ENCODE data around the gene VWA8. TPM values are rescaled to one million over a fixed set of nuclear protein-coding genes. Genes with fewer than 3 reads are reported as not detected.
"Not testable (repeated sequence)": the region's sequence is repeated elsewhere in the genome, so short reads cannot be mapped to it uniquely, and the experiment has no call there.

The VWA8 gene
- polyA plus RNA-seq, 1 donor: 9.9 TPM

DNA sequence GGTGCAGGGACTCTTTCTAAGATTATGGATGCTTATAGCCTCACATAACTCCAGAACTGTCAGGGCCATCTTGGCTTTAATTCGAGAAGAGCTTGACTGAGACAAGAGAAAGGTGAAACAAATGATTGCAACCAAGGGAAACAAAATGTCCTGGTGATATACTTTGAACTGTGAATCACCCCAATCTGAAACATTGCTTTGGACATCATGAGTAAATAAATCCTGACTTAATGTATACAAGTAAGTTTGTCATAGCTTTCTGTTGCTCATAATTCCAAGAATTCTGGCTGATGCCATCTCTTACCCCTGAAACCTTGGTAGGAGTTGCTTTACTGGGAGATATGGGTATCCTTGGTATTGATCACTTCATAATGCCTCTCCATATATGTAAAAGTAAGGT is 5.8 kb upstream of the VWA8 start:
- no peak for DNase-seq

DNA sequence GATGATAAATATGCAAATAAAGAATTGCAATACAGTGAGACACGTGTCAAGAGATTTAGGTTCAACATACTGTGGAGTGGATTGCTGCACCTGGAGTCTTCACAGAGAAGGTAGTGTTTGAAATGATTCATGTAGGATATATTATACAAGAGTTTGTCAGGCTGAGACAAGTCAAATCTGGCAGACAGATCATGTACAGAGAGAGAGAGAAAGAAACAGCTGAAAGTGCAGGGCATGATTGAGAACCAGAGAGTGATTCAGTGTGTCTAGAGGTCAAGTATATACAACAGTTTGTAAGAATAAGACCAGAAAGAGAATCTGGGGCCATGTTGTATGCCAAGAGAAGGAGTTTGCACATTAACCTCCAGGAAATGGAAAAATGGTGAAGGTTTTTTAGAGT is 2.1 kb upstream of the VWA8 start:
- DNase-seq: no peak

GRCh38 chr13:41961466-41961760 is 504 bp upstream of the VWA8 start:
- no peak for DNase-seq

DNA sequence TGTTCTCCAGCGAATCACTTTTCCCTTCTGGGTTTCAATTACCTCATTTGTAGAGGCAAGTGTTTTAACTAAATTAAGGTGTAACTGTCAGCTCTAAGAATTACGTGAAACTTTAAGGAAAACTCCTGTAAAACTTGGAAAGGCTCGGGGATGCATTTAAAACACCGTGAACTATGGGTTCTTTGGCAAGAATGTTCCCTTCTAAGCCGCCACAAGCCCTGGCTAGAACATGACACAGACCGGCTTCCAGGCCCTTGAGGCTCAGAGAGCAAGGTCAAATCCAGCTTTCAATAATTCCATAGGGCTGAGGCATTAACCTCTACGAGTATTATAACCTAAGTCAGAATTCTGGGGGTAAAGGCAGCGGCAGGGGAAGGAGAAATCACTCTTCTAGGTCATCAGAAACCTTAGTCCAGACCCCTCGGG is 685 bp downstream of the VWA8 start:
- DNase-seq: peak; percentile 10

GRCh38 chr13:41956272-41956671 is 4.6 kb downstream of the VWA8 start:
- DNase-seq: no peak

- no peak for DNase-seq
Measured at GRCh38 chr13:41955605-41956004, 5.3 kb downstream of the VWA8 start.

DNA sequence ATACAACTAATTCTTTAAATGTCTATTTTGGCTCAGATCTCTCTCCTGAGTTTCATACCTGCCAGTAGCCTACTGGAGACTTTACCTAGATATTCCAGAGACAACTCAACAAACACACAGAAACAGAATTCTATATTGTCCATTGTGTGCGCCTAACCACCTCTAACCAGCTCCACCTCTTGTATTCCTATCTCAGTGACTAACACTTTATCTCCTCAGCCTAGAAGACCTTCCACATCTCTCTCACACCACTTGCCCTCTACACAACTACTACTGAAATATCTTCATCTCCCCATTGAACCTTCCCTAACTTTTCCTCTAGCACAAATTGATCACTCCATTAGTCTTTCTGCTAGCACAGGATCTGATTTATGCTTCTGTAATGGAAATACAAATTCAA is 6.7 kb downstream of the VWA8 start:
- no peak for DNase-seq

DNA sequence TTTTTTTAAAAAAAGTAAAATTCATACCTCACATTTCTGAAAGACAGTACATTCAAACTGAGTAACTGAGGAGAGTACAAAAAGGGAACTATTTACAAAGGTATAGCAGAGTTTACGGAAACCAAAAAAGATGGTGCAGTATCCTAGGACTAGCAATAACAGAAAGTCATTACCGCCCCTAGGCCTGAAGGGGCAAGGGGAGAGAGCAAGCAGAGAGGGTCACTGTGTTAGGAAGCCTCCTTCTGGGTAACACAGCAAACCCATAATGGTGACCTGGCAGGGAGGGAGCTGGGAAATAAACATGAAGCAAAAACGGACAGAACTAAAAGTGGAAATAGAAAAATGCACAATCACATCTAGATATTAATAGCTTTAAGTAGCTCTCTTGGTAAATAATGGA is 8.2 kb downstream of the VWA8 start:
- no peak for DNase-seq

DNA sequence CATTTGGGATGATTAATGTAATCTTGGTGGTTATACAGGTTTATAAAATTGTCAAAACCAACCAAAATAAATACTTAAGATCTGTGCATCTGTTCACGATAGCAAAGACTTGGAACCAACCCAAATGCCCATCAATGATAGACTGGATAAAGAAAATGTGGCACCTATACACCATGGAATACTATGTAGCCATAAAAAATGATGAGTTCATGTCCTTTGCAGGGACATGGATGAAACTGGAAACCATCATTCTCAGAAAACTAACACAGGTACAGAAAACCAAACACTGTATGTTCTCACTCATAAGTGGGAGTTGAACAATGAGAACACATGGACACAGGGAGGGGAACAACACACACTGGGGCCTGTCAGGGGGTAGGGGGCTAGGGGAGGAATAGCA is 11.8 kb downstream of the VWA8 start:
- not testable (repeated sequence) for DNase-seq

DNA sequence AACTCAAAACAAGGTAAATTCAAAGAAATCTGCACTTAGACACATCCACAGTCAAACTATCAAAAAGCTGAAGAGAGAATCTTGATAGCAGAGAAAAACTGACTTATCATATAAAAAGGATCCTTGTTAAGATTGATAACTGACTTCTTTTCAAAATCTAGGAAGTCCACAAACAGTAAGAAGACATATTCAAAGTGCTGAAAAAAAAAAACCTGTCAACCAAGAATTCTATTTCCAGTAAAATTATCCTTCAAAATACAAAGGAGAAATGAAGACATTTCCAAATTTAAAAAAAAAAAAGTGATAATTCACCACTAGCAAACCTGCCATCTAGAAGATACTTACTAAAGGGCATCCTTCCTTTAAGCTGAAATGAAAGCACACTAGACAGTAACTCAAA is 15.0 kb downstream of the VWA8 start:
- DNase-seq: no peak

DNA sequence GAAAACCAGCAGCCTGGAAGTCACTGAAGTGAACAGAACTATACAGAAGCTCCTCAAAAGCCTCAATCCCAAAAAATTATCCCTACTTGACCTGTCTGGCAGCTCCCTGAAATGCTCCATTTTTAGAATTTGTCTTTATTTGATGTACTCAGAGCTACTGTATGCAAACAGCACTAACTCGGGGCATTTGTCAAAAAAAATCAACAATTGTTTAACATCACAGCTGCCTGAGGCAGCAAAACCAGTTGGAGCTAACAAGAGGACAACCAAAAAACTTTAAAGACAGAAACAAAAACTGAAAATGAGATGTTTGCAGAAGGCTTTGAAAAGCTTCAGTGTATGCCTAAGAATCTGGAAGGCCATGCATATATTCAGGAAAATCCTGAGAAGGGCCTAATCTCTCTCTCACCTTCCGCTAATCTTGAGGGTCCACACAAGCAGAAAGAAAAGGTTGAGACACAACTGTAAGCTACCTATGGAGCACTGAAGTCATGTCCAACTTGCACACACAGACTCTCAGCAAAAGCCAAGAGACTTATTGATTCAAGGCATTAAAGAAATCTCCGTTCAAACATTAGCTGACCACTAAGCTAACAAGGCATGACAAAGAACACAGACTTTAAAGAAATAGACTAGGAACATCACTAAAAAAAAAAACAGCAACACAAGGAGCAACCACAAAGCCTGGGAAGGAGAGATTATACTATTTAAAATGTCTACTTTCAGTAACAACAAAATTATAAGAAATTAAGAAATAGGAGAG is 16.1 kb downstream of the VWA8 start:
- DNase-seq: no peak

DNA sequence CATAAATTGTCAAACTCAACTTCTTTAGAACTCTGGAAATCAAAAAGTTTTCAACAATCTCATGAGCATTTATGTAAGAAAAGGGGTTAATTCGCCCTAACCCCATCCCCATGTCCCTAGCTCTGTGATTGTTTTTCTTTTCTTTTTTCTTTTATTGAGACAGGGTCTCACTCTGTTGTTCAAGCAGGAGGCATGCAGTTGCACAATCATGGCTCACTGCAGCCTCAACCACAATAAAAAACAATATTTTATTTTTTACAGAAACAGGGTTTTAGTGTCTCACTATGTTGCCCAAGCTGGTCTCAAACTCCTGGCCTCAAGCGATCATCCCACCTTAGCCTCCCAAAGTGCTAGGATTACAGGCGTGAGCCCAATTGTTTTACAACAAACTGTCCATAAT is 16.7 kb downstream of the VWA8 start:
- no peak for DNase-seq

DNA sequence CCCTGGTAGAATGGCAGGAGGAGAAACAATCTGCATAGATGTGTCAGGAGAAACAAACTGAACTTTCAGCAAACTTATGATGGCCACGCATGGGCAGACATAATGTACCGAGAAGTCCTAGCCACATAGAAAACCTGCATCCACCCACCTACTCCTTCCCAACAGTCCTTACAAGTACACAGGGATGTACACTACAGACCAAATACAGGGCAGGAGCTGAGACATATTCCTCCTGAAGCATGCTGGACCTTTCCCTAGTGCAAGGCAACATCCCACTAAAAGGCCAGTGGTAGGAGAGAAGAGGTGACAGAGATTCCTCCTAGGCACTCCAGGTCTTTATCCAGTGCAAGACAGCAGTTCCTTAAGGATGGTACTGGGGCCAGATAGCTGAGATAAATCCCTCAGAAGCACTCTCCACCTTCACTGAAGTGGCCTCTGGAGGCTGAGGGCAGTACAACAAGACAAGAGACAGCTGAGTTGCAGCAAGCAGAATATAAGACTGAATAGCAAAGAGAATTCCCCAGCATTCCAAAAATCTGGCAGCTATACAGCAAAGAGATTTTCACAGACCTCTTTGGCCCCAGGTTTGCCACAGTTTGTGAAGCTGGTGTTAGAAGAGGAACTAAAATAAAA is 18.3 kb downstream of the VWA8 start:
- no peak for DNase-seq

- no peak for DNase-seq
Measured at GRCh38 chr13:41941174-41941573, 19.7 kb downstream of the VWA8 start.

- DNase-seq: no peak
Measured at GRCh38 chr13:41939398-41939797, 21.5 kb downstream of the VWA8 start.

GRCh38 chr13:41938918-41939317 is 22.0 kb downstream of the VWA8 start:
- DNase-seq: no peak

- DNase-seq: no peak
Measured at GRCh38 chr13:41937388-41937787, 23.5 kb downstream of the VWA8 start.

GRCh38 chr13:41935501-41935900 is 25.4 kb downstream of the VWA8 start:
- no peak for DNase-seq

- no peak for DNase-seq
Measured at GRCh38 chr13:41934994-41935393, 25.9 kb downstream of the VWA8 start.

GRCh38 chr13:41934120-41934519 is 26.8 kb downstream of the VWA8 start:
- DNase-seq: no peak

DNA sequence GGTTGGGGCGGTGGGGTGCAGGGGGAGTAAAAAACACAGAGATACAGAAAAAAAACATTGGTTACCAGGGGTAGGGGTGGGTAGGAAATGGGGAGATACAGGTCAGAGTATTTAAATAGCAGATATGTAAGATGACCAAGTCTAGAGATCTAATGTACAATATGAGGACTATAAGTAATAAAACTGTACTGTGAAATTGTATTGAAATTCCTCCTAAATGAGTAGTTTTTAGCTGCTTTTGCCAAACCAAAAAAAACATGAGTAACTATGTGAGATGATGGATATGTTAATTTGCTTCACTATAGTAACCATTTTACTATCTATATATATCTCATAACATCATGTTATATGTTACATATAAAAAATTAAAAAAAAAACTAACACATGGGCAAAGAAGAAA is 29.6 kb downstream of the VWA8 start:
- no peak for DNase-seq

DNA sequence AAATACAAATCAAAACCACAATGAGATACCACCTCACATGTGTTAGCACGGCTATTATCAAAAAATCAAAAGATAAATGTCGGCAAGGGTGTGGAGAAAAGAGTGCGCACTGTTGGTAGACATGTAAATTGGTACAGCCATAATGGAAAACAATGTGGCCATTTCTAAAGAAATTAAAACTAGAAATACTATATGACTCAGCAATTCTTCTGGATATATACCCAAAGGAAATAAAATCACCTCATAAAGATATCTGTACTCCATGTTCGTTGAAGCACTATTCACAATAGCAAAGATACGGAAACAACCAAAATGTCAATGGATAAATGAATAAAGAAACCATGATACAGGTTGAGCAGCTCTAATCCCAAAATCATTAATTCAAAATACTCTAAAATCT is 30.8 kb downstream of the VWA8 start:
- no peak for DNase-seq

DNA sequence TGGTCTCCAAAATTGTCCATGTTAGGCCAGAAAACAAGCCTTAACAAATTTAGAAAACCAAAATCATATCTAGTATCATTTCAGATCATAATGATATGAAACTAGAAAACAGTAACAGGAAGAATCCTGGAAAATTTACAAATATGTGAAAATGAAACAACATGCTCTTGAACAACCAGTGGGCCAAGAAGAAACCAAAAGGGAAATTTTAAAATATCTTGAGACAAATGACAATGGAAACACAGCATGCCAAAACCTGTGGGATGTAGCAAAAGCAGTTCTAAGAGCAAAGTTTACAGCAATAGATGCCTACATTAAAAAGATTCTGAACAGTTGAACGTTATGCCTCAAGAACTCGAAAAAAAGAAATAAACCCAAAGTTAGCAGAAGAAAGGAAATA is 32.6 kb downstream of the VWA8 start:
- no peak for DNase-seq

- DNase-seq: no peak
Measured at GRCh38 chr13:41925014-41925413, 35.9 kb downstream of the VWA8 start.

- not testable (repeated sequence) for DNase-seq
Measured at GRCh38 chr13:41922894-41923293, 38.0 kb downstream of the VWA8 start.
